Gastrocnemius medialis (tissue), 4 donors: ENCODE data around the gene PAX2.

ENCODE experiments used
- CTCF ChIP-seq, 5 experiments: fragments of 450-650 bp in 3 of 5; fragments of 200-600 bp in 2 of 5; sonication (generic) in 2 of 5; IDR thresholded peaks in 4 of 5; conservative IDR thresholded peaks in 1 of 5; 1 replicate in 4 of 5; 2 replicates in 1 of 5; pipeline ENCODE4 v1.5.1; 2016 to 2019; ENCODE audit warnings: antibody characterized with exemption in 5 of 5, mild to moderate bottlenecking in 3 of 5, moderate library complexity in 3 of 5
- POLR2A ChIP-seq, 2 donors: fragments of 450-650 bp; IDR thresholded peaks; one replicate each; pipeline ENCODE4 v1.6.1; 2017; ENCODE audit warnings: antibody characterized with exemption in 2 of 2, mild to moderate bottlenecking in 2 of 2, moderate library complexity in 2 of 2

GRCh38 chr10:100715445-100716385, 29.7 kb upstream of the PAX2 start:
- TF ChIP-seq CTCF (IDR thresholded peaks at IDR 0.05 in 4 of 5, conservative IDR thresholded peaks at IDR 0.05 in 1 of 5), result no peak
- TF ChIP-seq POLR2A (IDR thresholded peaks at IDR 0.05), result no peak
